ENCODE data around the gene L3MBTL4.

DNA sequence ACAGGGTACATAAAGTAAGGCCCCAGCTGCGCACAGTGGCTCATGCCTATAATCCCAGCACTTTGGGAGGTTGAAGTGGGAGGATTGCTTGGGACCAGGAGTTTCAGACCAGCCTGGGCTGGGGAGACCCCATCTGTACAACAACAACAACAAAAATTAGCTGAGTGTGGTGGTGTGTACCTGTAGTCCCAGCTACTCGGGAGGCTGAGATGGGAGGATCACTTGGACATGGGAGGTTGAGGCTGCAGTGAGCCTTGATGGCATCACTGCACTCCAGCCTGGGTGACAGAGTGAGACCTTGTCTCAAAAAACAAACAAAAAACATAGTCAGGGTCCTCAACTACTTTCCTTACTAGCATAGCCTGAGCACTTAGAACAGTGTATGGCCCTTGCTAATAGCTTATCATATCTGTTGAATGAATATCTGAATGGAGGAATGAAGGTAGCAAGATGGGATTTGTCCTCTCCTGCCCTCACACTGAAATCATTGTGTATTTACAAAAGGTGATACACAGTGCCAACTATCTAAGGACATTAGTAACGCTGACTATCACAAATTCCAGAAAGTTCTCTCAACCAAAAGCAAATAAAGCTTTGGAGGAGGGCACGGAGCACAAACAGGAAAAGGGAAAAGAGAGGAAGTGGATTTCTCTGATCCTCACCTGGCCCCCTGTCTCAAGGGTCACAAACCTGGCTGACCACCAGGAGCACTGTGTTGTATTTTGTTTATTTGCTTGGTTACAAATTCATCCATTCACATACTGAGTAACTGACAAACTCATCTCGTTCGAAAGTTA lies 38.1 kb downstream of the L3MBTL4 start:
- TF ChIP-seq POLR2A (IDR thresholded peaks at IDR 0.05), result no peak
- TF ChIP-seq, protein P1, sequence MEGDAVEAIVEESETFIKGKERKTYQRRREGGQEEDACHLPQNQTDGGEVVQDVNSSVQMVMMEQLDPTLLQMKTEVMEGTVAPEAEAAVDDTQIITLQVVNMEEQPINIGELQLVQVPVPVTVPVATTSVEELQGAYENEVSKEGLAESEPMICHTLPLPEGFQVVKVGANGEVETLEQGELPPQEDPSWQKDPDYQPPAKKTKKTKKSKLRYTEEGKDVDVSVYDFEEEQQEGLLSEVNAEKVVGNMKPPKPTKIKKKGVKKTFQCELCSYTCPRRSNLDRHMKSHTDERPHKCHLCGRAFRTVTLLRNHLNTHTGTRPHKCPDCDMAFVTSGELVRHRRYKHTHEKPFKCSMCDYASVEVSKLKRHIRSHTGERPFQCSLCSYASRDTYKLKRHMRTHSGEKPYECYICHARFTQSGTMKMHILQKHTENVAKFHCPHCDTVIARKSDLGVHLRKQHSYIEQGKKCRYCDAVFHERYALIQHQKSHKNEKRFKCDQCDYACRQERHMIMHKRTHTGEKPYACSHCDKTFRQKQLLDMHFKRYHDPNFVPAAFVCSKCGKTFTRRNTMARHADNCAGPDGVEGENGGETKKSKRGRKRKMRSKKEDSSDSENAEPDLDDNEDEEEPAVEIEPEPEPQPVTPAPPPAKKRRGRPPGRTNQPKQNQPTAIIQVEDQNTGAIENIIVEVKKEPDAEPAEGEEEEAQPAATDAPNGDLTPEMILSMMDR (IDR thresholded peaks at IDR 0.05 in 4 of 5, conservative IDR thresholded peaks at IDR 0.05 in 1 of 5), result no peak

Measured in gastrocnemius medialis (tissue), 4 donors.